Thyroid gland (tissue), 4 donors: Measurements from ENCODE around the gene CFAP46. TPM values are rescaled to one million over a fixed set of nuclear protein-coding genes. Genes with fewer than 3 reads are reported as not detected.
"Not testable (repeated sequence)": the region's sequence is repeated elsewhere in the genome, so short reads cannot be mapped to it uniquely, and the experiment has no call there.

Experiments
- DNase-seq, 2 donors: peaks; one replicate each; pipeline ENCODE4 v3.0.0-alpha.2; 2019
- H3K27ac ChIP-seq, 3 donors: fragments of 200-600 bp; sonication (generic); 1 replicate in 2 of 3; 2 replicates in 1 of 3; pipeline ENCODE4 v1.5.1; 2016 to 2019; ENCODE audit warnings: mild to moderate bottlenecking in 1 of 3, moderate library complexity in 1 of 3
- H3K27me3 ChIP-seq: fragments of 200-600 bp; sonication (generic); one replicate; pipeline ENCODE4 v1.5.1; 2019
- H3K36me3 ChIP-seq, 2 donors: fragments of 200-600 bp; sonication (generic); one replicate each; pipeline ENCODE4 v1.5.1; 2016 to 2019
- H3K4me1 ChIP-seq, 2 donors: fragments of 200-600 bp; sonication (generic); one replicate each; pipeline ENCODE4 v1.5.1; 2017 to 2019
- H3K4me3 ChIP-seq, 3 donors: fragments of 200-600 bp; sonication (generic); replicated peaks in 1 of 3; 1 replicate in 2 of 3; 2 replicates in 1 of 3; pipeline ENCODE4 v1.5.1; 2016; ENCODE audit warnings: mild to moderate bottlenecking in 1 of 3
- H3K9me3 ChIP-seq: fragments of 200-600 bp; sonication (generic); one replicate; pipeline ENCODE4 v1.5.1; 2017
- CTCF ChIP-seq, 6 experiments: fragments of 200-600 bp in 3 of 6; fragments of 450-650 bp in 3 of 6; sonication (generic) in 3 of 6; IDR thresholded peaks; one replicate each; pipeline ENCODE4 v1.5.1; 2016 to 2019; ENCODE audit warnings: antibody characterized with exemption in 6 of 6, mild to moderate bottlenecking in 2 of 6, inconsistent platforms in 1 of 6, moderate library complexity in 1 of 6
- POLR2A ChIP-seq, 2 donors: fragments of 450-650 bp; IDR thresholded peaks; one replicate each; pipeline ENCODE4 v1.6.1; 2017; ENCODE audit warnings: antibody characterized with exemption in 2 of 2, mild to moderate bottlenecking in 2 of 2, moderate library complexity in 1 of 2
- WGBS, 2 donors: methylation state at CpG; one replicate each; pipeline ENCODE4 v1.1.5; 2017; 5-methylcytosine and 5-hydroxymethylcytosine counted together
- intact Hi-C: fragments of 100-400 bp; cut with DNase I; formaldehyde crosslinking; loops from one replicate; pipeline ENCODE4 v1.15.1; 2023
- total RNA-seq, 4 donors: library from RNA; depleted of rRNA; stranded (reverse); fragments of >200 nt; gene quantifications; one replicate each; pipeline ENCODE4 v1.2.3, GENCODE V29; 2016

The CFAP46 gene
- total RNA-seq, 4 donors from 2014 or later = 3.6 to 12.7 (median 9.1) TPM

DNA sequence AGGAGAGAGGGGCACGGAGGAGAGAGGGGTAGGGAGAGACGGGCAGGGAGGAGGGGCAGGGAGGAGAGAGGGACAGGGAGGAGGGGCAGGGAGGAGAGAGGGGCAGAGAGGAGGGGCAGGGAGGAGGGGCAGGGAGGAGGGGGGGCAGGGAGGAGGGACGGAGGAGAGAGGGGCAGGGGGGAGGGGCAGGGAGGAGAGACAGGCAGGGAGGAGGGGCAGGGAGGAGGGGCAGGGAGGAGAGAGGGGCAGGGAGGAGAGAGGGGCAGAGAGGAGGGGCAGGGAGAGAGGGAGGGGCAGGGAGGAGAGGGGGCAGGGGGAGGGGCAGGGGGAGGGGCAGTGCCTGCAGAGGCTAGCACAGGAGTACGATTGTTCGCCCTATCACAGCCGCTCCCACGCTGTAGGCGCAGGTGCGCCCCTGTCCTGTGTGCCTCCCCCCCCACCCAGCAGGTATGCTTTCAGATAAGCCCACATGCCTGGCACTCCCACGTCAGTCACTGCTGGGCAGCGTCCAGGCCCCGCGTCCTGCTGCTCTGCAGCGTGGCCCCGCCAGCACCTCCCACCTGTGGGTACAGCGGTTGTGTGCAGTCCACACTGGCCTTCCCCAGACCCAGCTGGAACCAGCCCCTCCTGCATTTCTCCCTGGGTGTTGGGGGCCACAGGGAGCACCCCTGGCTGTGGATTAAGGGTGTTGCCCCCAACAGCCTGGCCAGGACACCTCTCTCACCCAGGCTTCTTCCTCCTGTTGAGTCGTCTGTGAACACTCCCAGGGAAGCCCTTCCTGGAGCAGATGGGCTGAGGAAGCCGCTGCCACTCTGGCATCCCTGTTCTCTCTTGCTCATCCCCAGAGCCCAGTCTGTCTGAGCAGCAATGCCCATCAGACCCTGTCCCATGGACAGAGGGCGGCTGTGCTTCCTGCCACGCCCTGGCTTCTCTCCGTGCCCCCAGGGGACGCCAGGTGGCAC is 167.2 kb downstream of the CFAP46 start:
- H3K4me1 ChIP-seq = no peaks in the 10 kb centered on the region
- peaks cover 0 to 4% of the 10 kb centered on the region in 2 donors for H3K36me3 ChIP-seq
- H3K4me3 ChIP-seq = no peak overlapping the region
- no peak overlapping the region for H3K27ac ChIP-seq
- no peak for DNase-seq
- WGBS, 2 donors = 81 to 90% methylated on average over 4 to 15 of the region's 22 CpGs
- TF ChIP-seq CTCF (IDR thresholded peaks at IDR 0.05) (no peak), POLR2A (IDR thresholded peaks at IDR 0.05) (no peak)
- H3K27me3 ChIP-seq = no peaks in the 10 kb centered on the region
- intact Hi-C loops = no loop called here
- no peaks in the 10 kb centered on the region for H3K9me3 ChIP-seq

- no peaks in the 10 kb centered on the region for H3K27me3 ChIP-seq
- DNase-seq = no peak
- H3K27ac ChIP-seq = no peak overlapping the region
- WGBS, 2 donors = 73 to 80% methylated on average over 11 to 24 of the region's 29 CpGs
- TF ChIP-seq POLR2A (IDR thresholded peaks at IDR 0.05) = no peak
- no peak for TF ChIP-seq CTCF (IDR thresholded peaks at IDR 0.05)
- peaks cover 0 to 4% of the 10 kb centered on the region in 2 donors for H3K36me3 ChIP-seq
- H3K4me1 ChIP-seq = no peaks in the 10 kb centered on the region
- intact Hi-C loops = no loop called here
- no peaks in the 10 kb centered on the region for H3K9me3 ChIP-seq
- H3K4me3 ChIP-seq = no peak overlapping the region
Observed at GRCh38 chr10:132774181-132774901, 168.0 kb downstream of the CFAP46 start.

DNA sequence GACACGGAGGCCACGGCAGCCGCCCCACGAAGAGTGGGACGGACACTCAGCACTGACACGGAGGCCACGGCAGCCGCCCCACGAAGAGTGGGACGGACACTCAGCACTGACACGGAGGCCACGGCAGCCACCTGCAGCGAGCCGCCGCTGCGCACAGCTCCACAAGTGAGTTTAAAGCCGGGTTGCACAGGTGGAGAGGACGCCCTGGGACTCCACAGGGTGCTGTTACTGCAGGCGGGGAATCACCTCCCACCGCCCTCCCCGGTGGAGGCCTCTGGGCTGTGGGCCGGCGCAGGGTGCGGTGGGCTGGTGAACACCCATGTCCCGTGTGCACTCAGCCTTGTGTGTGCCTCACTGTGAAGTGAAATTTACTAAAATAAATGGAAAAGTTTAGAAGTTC is 169.6 kb downstream of the CFAP46 start:
- DNase-seq, H3K4me3 ChIP-seq, H3K4me1 ChIP-seq, intact Hi-C loops, H3K36me3 ChIP-seq, H3K9me3 ChIP-seq, H3K27ac ChIP-seq, H3K27me3 ChIP-seq: not testable (repeated sequence)
- 96 to 98% methylated on average over 8 to 13 of the region's 25 CpGs for WGBS, 2 donors

GRCh38 chr10:132770061-132771021 is 172.0 kb downstream of the CFAP46 start:
- H3K4me3 ChIP-seq = no peak overlapping the region

More at GRCh38 chr10:132770061-132771021, 172.0 kb downstream of the CFAP46 start:
- Histone ChIP-seq H3K36me3 (no peaks in the 10 kb centered on the region), H3K27me3 (no peaks in the 10 kb centered on the region), H3K9me3 (no peaks in the 10 kb centered on the region), H3K27ac (no peak overlapping the region), H3K4me1 (no peaks in the 10 kb centered on the region)
- intact Hi-C loops = no loop called here
- TF ChIP-seq POLR2A (IDR thresholded peaks at IDR 0.05) (no peak), CTCF (IDR thresholded peaks at IDR 0.05) (no peak)
- DNase-seq = no peak
- WGBS, 2 donors = 97% methylated on average over 39 to 44 of the region's 45 CpGs
